BJ (cell line): Measurements from ENCODE around the gene ZNF536. TPM values are rescaled to one million over a fixed set of nuclear protein-coding genes. Genes with fewer than 3 reads are reported as not detected.

ENCODE experiments used
- CTCF ChIA-PET: fragments of 350-600 bp; formaldehyde crosslinking; extraction: SDS; loops from one replicate; lab custom pipeline; 2021; ENCODE audit warnings: antibody characterized with exemption, inconsistent platforms; lab: Yijun Ruan, JAX
- POLR2A ChIA-PET: fragments of 300-600 bp; sonication (Branson Sonifier 250); formaldehyde crosslinking; extraction: SDS; loops from one replicate; lab custom pipeline; 2021; ENCODE audit warnings: antibody characterized with exemption; lab: Charles Lee
- DNase-seq: peaks from one replicate; pipeline ENCODE4 v3.0.0-alpha.2; 2011; ENCODE audit warnings: low read depth
- H3K27me3 ChIP-seq: 2 replicates; pipeline ENCODE4 v1.6.0; 2011; ENCODE audit warnings: low read length; ENCODE audit not compliant: control insufficient read depth, insufficient read depth
- H3K36me3 ChIP-seq: 2 replicates; pipeline ENCODE4 v1.5.1; 2011; ENCODE audit warnings: low read length; ENCODE audit not compliant: control insufficient read depth, insufficient read depth
- H3K4me3 ChIP-seq: 2 replicates; pipeline ENCODE4 v1.5.1; 2011; ENCODE audit warnings: low read depth, mild to moderate bottlenecking, control low read depth, low read length
- polyA plus RNA-seq: library from polyadenylated mRNA; depleted of rRNA; stranded (reverse); fragments of >200 nt; gene quantifications from 2 replicates; pipeline ENCODE4 v1.2.3, GENCODE V29; 2011
- TF ChIP-seq, protein P1 (sequence below): IDR thresholded peaks from 2 replicates; pipeline ENCODE4 v1.5.1; 2011; ENCODE audit warnings: low read depth, mild to moderate bottlenecking, control low read depth, inconsistent platforms, low read length, moderate library complexity; ENCODE audit not compliant: insufficient read depth

The ZNF536 gene
- polyA plus RNA-seq, 1 experiment = not detected

DNA sequence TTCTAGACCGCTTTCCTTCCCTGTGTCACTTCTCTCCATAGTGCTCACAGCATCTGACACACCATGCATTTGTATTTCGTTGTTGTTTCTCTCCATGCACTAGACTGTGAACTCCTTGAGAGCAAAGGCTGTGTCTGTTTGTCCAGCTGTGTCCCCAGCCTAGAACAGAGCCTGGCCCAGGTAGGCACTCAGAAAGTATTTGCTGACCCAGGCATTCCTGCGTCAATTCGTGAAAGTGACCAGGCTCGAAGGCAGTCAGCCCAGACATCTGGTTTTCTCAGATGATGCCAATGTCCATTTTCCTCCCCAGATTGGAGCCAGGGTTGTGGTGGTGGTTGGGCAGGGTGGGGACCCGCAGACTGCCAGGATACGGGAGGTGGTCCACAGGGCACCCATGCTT is 164.8 kb downstream of the ZNF536 start:
- Histone ChIP-seq H3K36me3 (no peaks in the 10 kb centered on the region), H3K4me3 (no peak overlapping the region), H3K27me3 (no peaks in the 10 kb centered on the region)
- TF ChIP-seq, protein P1, sequence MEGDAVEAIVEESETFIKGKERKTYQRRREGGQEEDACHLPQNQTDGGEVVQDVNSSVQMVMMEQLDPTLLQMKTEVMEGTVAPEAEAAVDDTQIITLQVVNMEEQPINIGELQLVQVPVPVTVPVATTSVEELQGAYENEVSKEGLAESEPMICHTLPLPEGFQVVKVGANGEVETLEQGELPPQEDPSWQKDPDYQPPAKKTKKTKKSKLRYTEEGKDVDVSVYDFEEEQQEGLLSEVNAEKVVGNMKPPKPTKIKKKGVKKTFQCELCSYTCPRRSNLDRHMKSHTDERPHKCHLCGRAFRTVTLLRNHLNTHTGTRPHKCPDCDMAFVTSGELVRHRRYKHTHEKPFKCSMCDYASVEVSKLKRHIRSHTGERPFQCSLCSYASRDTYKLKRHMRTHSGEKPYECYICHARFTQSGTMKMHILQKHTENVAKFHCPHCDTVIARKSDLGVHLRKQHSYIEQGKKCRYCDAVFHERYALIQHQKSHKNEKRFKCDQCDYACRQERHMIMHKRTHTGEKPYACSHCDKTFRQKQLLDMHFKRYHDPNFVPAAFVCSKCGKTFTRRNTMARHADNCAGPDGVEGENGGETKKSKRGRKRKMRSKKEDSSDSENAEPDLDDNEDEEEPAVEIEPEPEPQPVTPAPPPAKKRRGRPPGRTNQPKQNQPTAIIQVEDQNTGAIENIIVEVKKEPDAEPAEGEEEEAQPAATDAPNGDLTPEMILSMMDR = no peak
- ChIA-PET CTCF (no interaction called here), POLR2A (no interaction called here)
- no peak for DNase-seq

DNA sequence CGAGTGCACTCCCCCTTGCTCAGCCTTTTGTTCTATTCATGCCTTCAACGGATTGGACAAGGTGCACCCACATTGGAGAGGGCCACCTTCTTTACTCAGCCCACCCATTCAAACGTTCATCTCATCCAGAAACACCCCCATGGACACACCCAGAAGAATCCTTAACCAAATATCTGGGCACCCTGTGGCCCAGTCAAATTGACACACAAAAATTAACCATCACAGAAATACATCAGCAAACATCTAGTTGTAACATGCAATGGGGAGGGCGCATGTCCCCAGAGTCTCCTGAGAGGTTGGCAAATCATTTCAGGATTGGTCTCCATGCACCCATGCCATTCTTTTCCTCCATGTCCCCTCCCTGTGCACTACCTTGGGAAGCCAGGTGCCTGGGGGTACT is 167.1 kb downstream of the ZNF536 start:
- no peak overlapping the region for H3K4me3 ChIP-seq
- no peaks in the 10 kb centered on the region for H3K27me3 ChIP-seq
- DNase-seq = no peak
- TF ChIP-seq, protein P1 = no peak
- H3K36me3 ChIP-seq = no peaks in the 10 kb centered on the region
- POLR2A ChIA-PET = no interaction called here
- CTCF ChIA-PET = no interaction called here

DNA sequence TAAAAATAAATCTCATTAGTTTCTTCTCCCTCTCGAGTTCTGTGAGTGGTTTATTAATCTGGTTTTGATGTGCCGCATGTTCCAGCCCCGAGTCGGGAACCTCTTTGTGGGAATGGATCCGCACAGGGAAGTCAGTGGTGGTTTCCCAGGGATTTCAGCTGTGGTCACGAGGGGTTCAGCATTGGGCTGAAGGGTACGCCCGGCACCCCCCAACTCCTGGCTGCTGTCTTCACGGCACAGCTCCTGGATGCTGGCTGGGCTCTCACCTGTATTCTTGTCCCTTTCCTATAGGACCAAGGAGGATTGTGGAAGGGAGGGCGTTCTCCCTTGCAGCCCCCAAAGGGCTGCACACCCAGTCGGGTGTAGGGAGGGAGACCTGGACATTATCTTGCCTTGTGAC is 167.8 kb downstream of the ZNF536 start:
- DNase-seq = no peak
- POLR2A ChIA-PET = no interaction called here
- no peak overlapping the region for H3K4me3 ChIP-seq
- TF ChIP-seq, protein P1 = no peak
- CTCF ChIA-PET = no interaction called here
- no peaks in the 10 kb centered on the region for H3K36me3 ChIP-seq
- H3K27me3 ChIP-seq = no peaks in the 10 kb centered on the region

DNA sequence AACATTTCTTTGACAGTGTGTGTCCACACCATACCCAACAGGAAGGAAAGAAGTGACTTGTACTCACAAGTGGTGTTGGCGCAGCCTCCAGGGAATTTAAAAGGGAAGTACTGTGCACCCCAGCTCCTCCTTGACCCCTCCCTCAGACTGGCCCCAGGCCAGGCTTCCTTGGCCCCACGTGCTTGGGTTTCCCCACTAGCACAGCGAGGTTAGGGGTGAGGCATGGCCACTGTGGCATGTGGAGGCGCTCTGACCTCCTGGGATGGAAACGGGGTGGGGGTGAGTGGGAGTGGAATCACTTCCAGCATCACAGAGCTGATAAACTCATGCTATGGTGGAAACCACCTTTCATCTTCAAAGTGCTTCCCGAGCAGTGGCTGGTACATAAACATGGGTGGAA is 168.6 kb downstream of the ZNF536 start:
- ChIA-PET CTCF (no interaction called here), POLR2A (no interaction called here)
- DNase-seq = no peak
- no peaks in the 10 kb centered on the region for H3K36me3 ChIP-seq
- no peaks in the 10 kb centered on the region for H3K27me3 ChIP-seq
- TF ChIP-seq, protein P1 = no peak
- no peak overlapping the region for H3K4me3 ChIP-seq

DNA sequence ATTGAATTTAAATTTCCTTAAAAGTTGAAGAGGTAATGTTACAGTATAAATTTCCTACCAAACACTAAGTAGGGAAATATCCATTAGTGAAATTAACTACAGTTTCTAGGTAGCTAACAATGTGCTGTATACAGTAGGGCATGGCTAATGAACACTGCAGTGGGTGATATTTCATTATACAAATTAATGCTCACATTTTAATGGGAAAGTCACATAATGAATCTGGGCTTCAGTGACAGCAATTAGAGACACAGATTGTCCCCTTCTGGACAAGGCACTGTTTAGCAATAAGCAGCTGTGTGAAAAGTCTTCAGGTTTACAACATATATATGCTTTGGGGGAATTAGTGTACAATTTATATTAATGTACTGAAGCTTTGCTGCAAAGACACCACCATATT is 169.4 kb downstream of the ZNF536 start:
- TF ChIP-seq, protein P1 = no peak
- Histone ChIP-seq H3K36me3 (no peaks in the 10 kb centered on the region), H3K27me3 (no peaks in the 10 kb centered on the region), H3K4me3 (no peak overlapping the region)
- CTCF ChIA-PET = no interaction called here
- DNase-seq = no peak
- POLR2A ChIA-PET = no interaction called here
